Spleen (tissue), 7 donors: ENCODE data around the gene CFAP107.

ENCODE experiments used
- CTCF ChIP-seq, 11 experiments: fragments of 200-600 bp in 7 of 11; fragments of 450-650 bp in 4 of 11; sonication (generic) in 4 of 11; IDR thresholded peaks in 8 of 11; conservative IDR thresholded peaks in 3 of 11; 1 replicate in 7 of 11; 2 replicates in 4 of 11; pipeline versions ENCODE4 v1.4.0 to v1.8.0; 2016 to 2021; ENCODE audit warnings: antibody characterized with exemption in 11 of 11, inconsistent platforms in 4 of 11, mild to moderate bottlenecking in 1 of 11
- POLR2A ChIP-seq, 3 donors: fragments of 450-650 bp; IDR thresholded peaks; one replicate each; pipeline ENCODE4 v1.5.1; 2017; ENCODE audit warnings: antibody characterized with exemption in 3 of 3, mild to moderate bottlenecking in 1 of 3
- POLR2AphosphoS5 ChIP-seq, 3 donors: sonication (generic); formaldehyde crosslinking; IDR thresholded peaks; one replicate each; pipeline ENCODE4 v1.5.1; 2017; ENCODE audit warnings: antibody characterized with exemption in 3 of 3
- donor health status: DM: no; HTN: no; CAD: no; lungs with moderate emphysema.
- donor health status: DM: no; HTN: no; CAD: no.
- donor health status: DM: no; HTN: no; CAD: no.

- no peak for TF ChIP-seq CTCF (IDR thresholded peaks at IDR 0.05 in 8 of 11, conservative IDR thresholded peaks at IDR 0.05 in 3 of 11)
- TF ChIP-seq POLR2A (IDR thresholded peaks at IDR 0.05), result no peak
- TF ChIP-seq POLR2AphosphoS5 (IDR thresholded peaks at IDR 0.05), result no peak
These were observed 11.3 kb upstream of the CFAP107 start for GRCh38 chr1:12734651-12735050.
